Measurements from ENCODE around the gene KLHL29. TPM values are rescaled to one million over a fixed set of nuclear protein-coding genes. Genes with fewer than 3 reads are reported as not detected.

Gene KLHL29
- total RNA-seq, 3 donors from 2014 or later: 2.6 to 13.0 (median 5.5) TPM

- Histone ChIP-seq H3K9me3 (no peaks in the 10 kb centered on the region), H3K4me1 (ENCODE audit: low read depth) (no peaks in the 10 kb centered on the region), H3K4me3 (no peak overlapping the region), H3K36me3 (ENCODE audit: low read depth) (no peaks in the 10 kb centered on the region)
- no peak for TF ChIP-seq CTCF (IDR thresholded peaks at IDR 0.05)
- intact Hi-C loops (cut with DNase I, micrococcal nuclease): no loop called here
- ATAC-seq (no peak), DNase-seq (no peak)
These were observed 266.5 kb downstream of the KLHL29 start for GRCh38 chr2:23651187-23652080.

GRCh38 chr2:23653326-23653725 lies 268.3 kb downstream of the KLHL29 start:
- Histone ChIP-seq H3K36me3 (ENCODE audit: low read depth) (no peaks in the 10 kb centered on the region), H3K4me3 (no peak overlapping the region), H3K4me1 (ENCODE audit: low read depth) (no peaks in the 10 kb centered on the region), H3K9me3 (no peaks in the 10 kb centered on the region)
- no peak for DNase-seq
- intact Hi-C loops (cut with DNase I, micrococcal nuclease): no loop called here
- TF ChIP-seq CTCF (IDR thresholded peaks at IDR 0.05): no peak
- no peak for ATAC-seq

DNA sequence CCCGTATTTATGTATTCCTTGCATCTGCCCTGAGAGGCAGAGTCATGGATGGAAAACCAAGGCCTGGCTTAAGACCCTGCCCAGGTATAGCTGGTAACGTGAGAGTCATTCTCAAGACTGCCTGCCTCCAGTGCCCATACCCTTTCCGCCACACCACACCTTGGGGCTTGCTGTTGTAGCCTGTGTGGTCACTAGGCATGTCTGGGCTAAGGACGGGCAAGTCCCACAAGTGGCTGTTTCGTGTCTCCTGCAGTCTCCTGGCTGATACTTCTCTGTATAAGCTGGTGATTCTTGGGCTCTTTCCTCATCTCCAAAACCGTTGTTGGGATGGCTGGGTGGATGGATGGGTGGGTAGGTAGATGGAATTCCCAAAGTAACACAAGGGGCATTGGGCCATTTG lies 269.8 kb downstream of the KLHL29 start:
- TF ChIP-seq CTCF (IDR thresholded peaks at IDR 0.05): no peak

GRCh38 chr2:23655934-23656596 lies 271.1 kb downstream of the KLHL29 start:
- ATAC-seq: no peak

More for the DNA sequence above, 269.8 kb downstream of the KLHL29 start:
- ATAC-seq (no peak), DNase-seq (no peak)
- H3K9me3 ChIP-seq: no peaks in the 10 kb centered on the region
- intact Hi-C loops (cut with DNase I, micrococcal nuclease): no loop called here
- H3K4me1 ChIP-seq (ENCODE audit: low read depth): no peaks in the 10 kb centered on the region
- H3K4me3 ChIP-seq: no peak overlapping the region
- no peaks in the 10 kb centered on the region for H3K36me3 ChIP-seq (ENCODE audit: low read depth)

GRCh38 chr2:23656597-23656973 lies 271.6 kb downstream of the KLHL29 start:
- intact Hi-C loops (cut with DNase I, micrococcal nuclease): no loop called here
- DNase-seq (no peak), ATAC-seq (no peak)
- TF ChIP-seq CTCF (IDR thresholded peaks at IDR 0.05): no peak
- Histone ChIP-seq H3K4me1 (ENCODE audit: low read depth) (no peaks in the 10 kb centered on the region), H3K9me3 (no peaks in the 10 kb centered on the region), H3K4me3 (no peak overlapping the region), H3K36me3 (ENCODE audit: low read depth) (no peaks in the 10 kb centered on the region)

More at GRCh38 chr2:23655934-23656596, 271.1 kb downstream of the KLHL29 start:
- DNase-seq: no peak
- Histone ChIP-seq H3K4me3 (no peak overlapping the region), H3K4me1 (ENCODE audit: low read depth) (no peaks in the 10 kb centered on the region), H3K36me3 (ENCODE audit: low read depth) (no peaks in the 10 kb centered on the region), H3K9me3 (no peaks in the 10 kb centered on the region)
- TF ChIP-seq CTCF (IDR thresholded peaks at IDR 0.05): no peak
- intact Hi-C loops (cut with DNase I, micrococcal nuclease): no loop called here
